ENCODE data around the gene SAMD11.

Gene SAMD11

GRCh38 chr1:938088-938683 lies 14.5 kb downstream of the SAMD11 start:
- no peak for TF ChIP-seq POLR2A (IDR thresholded peaks at IDR 0.05; ENCODE audit: low read depth, low read length)
- peak; percentile 65 for FAIRE-seq
- DNase-seq (ENCODE audit: insufficient read length, low spot score), result peak; percentile 88

- no peak for DNase-seq (ENCODE audit: insufficient read length, low spot score)
Observed at GRCh38 chr1:938711-939489, 15.2 kb downstream of the SAMD11 start.

GRCh38 chr1:939511-940106 lies 15.9 kb downstream of the SAMD11 start:
- TF ChIP-seq POLR2A (IDR thresholded peaks at IDR 0.05; ENCODE audit: low read depth, low read length), result no peak
- no peak for DNase-seq (ENCODE audit: insufficient read length, low spot score)
- FAIRE-seq, result no peak

More at GRCh38 chr1:938711-939489, 15.2 kb downstream of the SAMD11 start:
- FAIRE-seq, result no peak
- no peak for TF ChIP-seq POLR2A (IDR thresholded peaks at IDR 0.05; ENCODE audit: low read depth, low read length)

- FAIRE-seq (no peak), DNase-seq (ENCODE audit: insufficient read length, low spot score) (no peak)
- no peak for TF ChIP-seq POLR2A (IDR thresholded peaks at IDR 0.05; ENCODE audit: low read depth, low read length)
Observed at GRCh38 chr1:940107-941014, 16.6 kb downstream of the SAMD11 start.

GRCh38 chr1:941015-941587 lies 17.4 kb downstream of the SAMD11 start:
- FAIRE-seq, result no peak
- DNase-seq (ENCODE audit: insufficient read length, low spot score), result no peak
- no peak for TF ChIP-seq POLR2A (IDR thresholded peaks at IDR 0.05; ENCODE audit: low read depth, low read length)

- TF ChIP-seq POLR2A (IDR thresholded peaks at IDR 0.05; ENCODE audit: low read depth, low read length), result no peak
- DNase-seq (ENCODE audit: insufficient read length, low spot score) (peak; percentile 76), FAIRE-seq (no peak)
Observed at GRCh38 chr1:941588-942383, 18.1 kb downstream of the SAMD11 start.

- DNase-seq (ENCODE audit: insufficient read length, low spot score) (no peak), FAIRE-seq (no peak)
- TF ChIP-seq POLR2A (IDR thresholded peaks at IDR 0.05; ENCODE audit: low read depth, low read length), result no peak
Observed at GRCh38 chr1:942411-942821, 18.7 kb downstream of the SAMD11 start.

GRCh38 chr1:942864-943533 lies 19.3 kb downstream of the SAMD11 start:
- no peak for DNase-seq (ENCODE audit: insufficient read length, low spot score)
- no peak for TF ChIP-seq POLR2A (IDR thresholded peaks at IDR 0.05; ENCODE audit: low read depth, low read length)
- peak; percentile 50 for FAIRE-seq

- FAIRE-seq (no peak), DNase-seq (ENCODE audit: insufficient read length, low spot score) (no peak)
- no peak for TF ChIP-seq POLR2A (IDR thresholded peaks at IDR 0.05; ENCODE audit: low read depth, low read length)
Observed at GRCh38 chr1:943545-944340, 20.0 kb downstream of the SAMD11 start.

- DNase-seq (ENCODE audit: insufficient read length, low spot score) (no peak), FAIRE-seq (no peak)
- no peak for TF ChIP-seq POLR2A (IDR thresholded peaks at IDR 0.05; ENCODE audit: low read depth, low read length)
Observed at GRCh38 chr1:944341-945325, 20.9 kb downstream of the SAMD11 start.

All from H54 (cell line).